ENCODE data around the gene ANKS3. TPM values are rescaled to one million over a fixed set of nuclear protein-coding genes. Genes with fewer than 3 reads are reported as not detected.

Gene ANKS3
- total and polyA plus RNA-seq, 10 of the 15 experiments (the other 5 are each of a cell fraction or from before 2014, with no cell fraction given), result 0.29 to 14.2 (median 8.5) TPM

- Histone ChIP-seq H3K4me3 (no peak overlapping the region), H2AFZ (ENCODE audit: control insufficient read depth, low read depth, low read length) (no peak overlapping the region), H3K79me2 (ENCODE audit: control insufficient read depth, insufficient read depth, low read length) (peaks cover 11% of the 10 kb centered on the region), H3K27ac (ENCODE audit: control insufficient read depth, insufficient read depth) (no peak overlapping the region), H4K20me1 (ENCODE audit: control insufficient read depth, insufficient read depth) (no peaks in the 10 kb centered on the region), H3K9ac (ENCODE audit: control insufficient read depth, insufficient read depth, low read length) (no peak overlapping the region), H3K9me3 (replicated peaks; ENCODE audit: control insufficient read depth, insufficient read depth, low read length) (no peaks in the 10 kb centered on the region), H3K4me1 (ENCODE audit: control insufficient read depth, insufficient read depth, low read length) (peaks cover 7% of the 10 kb centered on the region), H3K4me2 (ENCODE audit: control insufficient read depth, insufficient read depth) (no peak overlapping the region), H3K36me3 (ENCODE audit: control insufficient read depth in 2 of 2, insufficient read depth in 2 of 2, low read length in 1 of 2) (peaks cover 10 to 42% of the 10 kb centered on the region in 2 experiments; a peak in 3 of 4 replicates), H3K27me3 (replicated peaks in 1 of 2; ENCODE audit: control insufficient read depth in 2 of 2, insufficient read depth in 2 of 2, low read length in 1 of 2) (no peaks in the 10 kb centered on the region)
- WGBS (ENCODE audit: insufficient coverage, insufficient replicate concordance, low lambda C conversion rate, missing lambda C conversion rate), result 87% methylated on average over 9 of the region's 9 CpGs
- SMC1A ChIA-PET (ENCODE audit: uncharacterized antibody, unreplicated experiment), result no interaction called here
- RAD21 ChIA-PET (ENCODE audit: unreplicated experiment), result no interaction called here
- no TSS peak for BruUV-seq (replicated peaks)
- CTCF ChIA-PET, result no interaction called here
- POLR2A ChIA-PET, result no interaction called here
- no peak for FAIRE-seq
- no peak for TF ChIP-seq PAX5 (IDR thresholded peaks at IDR 0.05; ENCODE audit: borderline replicate concordance, low read depth, low read length)
- TF ChIP-seq POLR2A (IDR thresholded peaks at IDR 0.05; ENCODE audit: low read depth, low read length), result 0 out of 2 replicates have a peak, but pooled peaks have one; percentile 24
- no peak for DNase-seq (ENCODE audit: low read depth, low spot score)
- in situ Hi-C loops (cut with MboI) (no loop called here), intact Hi-C loops (cut with micrococcal nuclease; ENCODE audit: unreplicated experiment) (no loop called here)
- ATAC-seq, result no peak
These were observed 36.2 kb downstream of the ANKS3 start for GRCh38 chr16:4697848-4698291.

GRCh38 chr16:4696905-4697847 is 36.9 kb downstream of the ANKS3 start:
- TF ChIP-seq CEBPB (IDR thresholded peaks at IDR 0.05; ENCODE audit: borderline replicate concordance in 1 of 2, low read depth in 2 of 2, low read length in 2 of 2) (no peak), WRNIP1 (IDR thresholded peaks at IDR 0.05; ENCODE audit: borderline replicate concordance, low read depth, low read length) (no peak)
- Histone ChIP-seq H3K27me3 (replicated peaks in 1 of 2; ENCODE audit: control insufficient read depth in 2 of 2, insufficient read depth in 2 of 2, low read length in 1 of 2) (no peaks in the 10 kb centered on the region), H3K9ac (ENCODE audit: control insufficient read depth, insufficient read depth, low read length) (no peak overlapping the region), H2AFZ (ENCODE audit: control insufficient read depth, low read depth, low read length) (no peak overlapping the region), H3K27ac (ENCODE audit: control insufficient read depth, insufficient read depth) (no peak overlapping the region), H4K20me1 (ENCODE audit: control insufficient read depth, insufficient read depth) (no peaks in the 10 kb centered on the region), H3K9me3 (replicated peaks; ENCODE audit: control insufficient read depth, insufficient read depth, low read length) (no peaks in the 10 kb centered on the region), H3K4me1 (ENCODE audit: control insufficient read depth, insufficient read depth, low read length) (peaks cover 12% of the 10 kb centered on the region), H3K4me3 (no peak overlapping the region), H3K36me3 (ENCODE audit: control insufficient read depth in 2 of 2, insufficient read depth in 2 of 2, low read length in 1 of 2) (peaks cover 10 to 42% of the 10 kb centered on the region in 2 experiments; a peak in 3 of 4 replicates), H3K4me2 (ENCODE audit: control insufficient read depth, insufficient read depth) (no peak overlapping the region), H3K79me2 (ENCODE audit: control insufficient read depth, insufficient read depth, low read length) (peaks cover 11% of the 10 kb centered on the region)
- ATAC-seq (no peak), DNase-seq (ENCODE audit: low read depth, low spot score) (no peak), FAIRE-seq (no peak)
- in situ Hi-C loops (cut with MboI), result no loop called here
- BruUV-seq (replicated peaks), result no TSS peak
- CTCF ChIA-PET, result interaction anchor here (1.0 kb wide), 1 partner anchor 294 kb away, joined by 4 read pairs; no protein-coding TSS in a partner anchor
- SMC1A ChIA-PET (ENCODE audit: uncharacterized antibody, unreplicated experiment), result no interaction called here
- WGBS (ENCODE audit: insufficient coverage, insufficient replicate concordance, low lambda C conversion rate, missing lambda C conversion rate), result 76% methylated on average over 33 of the region's 33 CpGs
- RAD21 ChIA-PET (ENCODE audit: unreplicated experiment), result no interaction called here
- intact Hi-C loops (cut with micrococcal nuclease; ENCODE audit: unreplicated experiment), result no loop called here
- POLR2A ChIA-PET, result interaction anchor here (0.6 kb wide), 1 partner anchor 767 kb away, joined by 3 read pairs; no protein-coding TSS in a partner anchor
